ENCODE measurements around the gene FOXA1. TPM values are rescaled to one million over a fixed set of nuclear protein-coding genes. Genes with fewer than 3 reads are reported as not detected.

Gene FOXA1
- total RNA-seq, 1 donor from 2014 or later = 51.0 TPM

DNA sequence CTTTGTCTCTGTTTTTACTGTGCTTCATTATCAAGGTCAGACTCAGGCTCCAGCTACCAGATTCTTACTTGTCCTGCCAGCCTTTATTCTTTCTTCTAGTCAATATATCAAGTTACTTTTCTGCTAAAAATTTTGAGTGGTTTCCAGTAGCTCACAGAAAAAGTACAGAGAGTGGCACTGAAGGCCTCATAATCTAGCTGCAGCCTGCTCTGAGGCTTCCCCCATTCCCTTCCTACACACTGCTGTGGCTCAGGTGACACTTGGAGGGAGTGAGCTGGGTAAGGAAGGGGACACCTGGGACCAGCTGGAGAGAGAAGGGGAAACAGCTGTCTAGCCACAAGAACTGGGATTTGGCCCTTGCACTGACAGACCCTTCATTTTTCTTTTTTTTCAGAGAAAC is 25.8 kb upstream of the FOXA1 start:
- Mint-ChIP-seq H3K4me1 (ENCODE audit: unreplicated experiment) (no peaks in the 10 kb centered on the region), H3K27ac (no peak overlapping the region), H3K9me3 (peaks cover 8% of the 10 kb centered on the region), H3K27me3 (peaks cover 51% of the 10 kb centered on the region), H3K4me3 (no peak overlapping the region), H3K36me3 (no peaks in the 10 kb centered on the region)
- no peak for DNase-seq (ENCODE audit: extremely low spot score, unreplicated experiment)
- TF ChIP-seq CTCF (conservative IDR thresholded peaks at IDR 0.05) = no peak

- peaks cover 38% of the 10 kb centered on the region for H3K27me3 Mint-ChIP-seq
- TF ChIP-seq CTCF (conservative IDR thresholded peaks at IDR 0.05) = no peak
- no peak for DNase-seq (ENCODE audit: extremely low spot score, unreplicated experiment)
- H3K9me3 Mint-ChIP-seq = peaks cover 10% of the 10 kb centered on the region
- no peaks in the 10 kb centered on the region for H3K4me1 Mint-ChIP-seq (ENCODE audit: unreplicated experiment)
- no peak overlapping the region for H3K4me3 Mint-ChIP-seq
- no peaks in the 10 kb centered on the region for H3K36me3 Mint-ChIP-seq
- no peak overlapping the region for H3K27ac Mint-ChIP-seq
Observed at GRCh38 chr14:37618498-37619028, 23.5 kb upstream of the FOXA1 start.

GRCh38 chr14:37617864-37618365 is 22.9 kb upstream of the FOXA1 start:
- H3K4me3 Mint-ChIP-seq = no peak overlapping the region
- H3K27ac Mint-ChIP-seq = no peak overlapping the region
- no peak for DNase-seq (ENCODE audit: extremely low spot score, unreplicated experiment)
- H3K27me3 Mint-ChIP-seq = peaks cover 32% of the 10 kb centered on the region
- no peaks in the 10 kb centered on the region for H3K4me1 Mint-ChIP-seq (ENCODE audit: unreplicated experiment)
- no peak for TF ChIP-seq CTCF (conservative IDR thresholded peaks at IDR 0.05)
- no peaks in the 10 kb centered on the region for H3K36me3 Mint-ChIP-seq
- peaks cover 10% of the 10 kb centered on the region for H3K9me3 Mint-ChIP-seq

GRCh38 chr14:37616853-37617252 is 21.8 kb upstream of the FOXA1 start:
- no peak overlapping the region for H3K27ac Mint-ChIP-seq
- H3K36me3 Mint-ChIP-seq = peaks cover 3% of the 10 kb centered on the region
- TF ChIP-seq CTCF (conservative IDR thresholded peaks at IDR 0.05) = no peak
- H3K27me3 Mint-ChIP-seq = peaks cover 24% of the 10 kb centered on the region
- DNase-seq (ENCODE audit: extremely low spot score, unreplicated experiment) = no peak
- no peaks in the 10 kb centered on the region for H3K4me1 Mint-ChIP-seq (ENCODE audit: unreplicated experiment)
- peaks cover 14% of the 10 kb centered on the region for H3K9me3 Mint-ChIP-seq
- H3K4me3 Mint-ChIP-seq = no peak overlapping the region

DNA sequence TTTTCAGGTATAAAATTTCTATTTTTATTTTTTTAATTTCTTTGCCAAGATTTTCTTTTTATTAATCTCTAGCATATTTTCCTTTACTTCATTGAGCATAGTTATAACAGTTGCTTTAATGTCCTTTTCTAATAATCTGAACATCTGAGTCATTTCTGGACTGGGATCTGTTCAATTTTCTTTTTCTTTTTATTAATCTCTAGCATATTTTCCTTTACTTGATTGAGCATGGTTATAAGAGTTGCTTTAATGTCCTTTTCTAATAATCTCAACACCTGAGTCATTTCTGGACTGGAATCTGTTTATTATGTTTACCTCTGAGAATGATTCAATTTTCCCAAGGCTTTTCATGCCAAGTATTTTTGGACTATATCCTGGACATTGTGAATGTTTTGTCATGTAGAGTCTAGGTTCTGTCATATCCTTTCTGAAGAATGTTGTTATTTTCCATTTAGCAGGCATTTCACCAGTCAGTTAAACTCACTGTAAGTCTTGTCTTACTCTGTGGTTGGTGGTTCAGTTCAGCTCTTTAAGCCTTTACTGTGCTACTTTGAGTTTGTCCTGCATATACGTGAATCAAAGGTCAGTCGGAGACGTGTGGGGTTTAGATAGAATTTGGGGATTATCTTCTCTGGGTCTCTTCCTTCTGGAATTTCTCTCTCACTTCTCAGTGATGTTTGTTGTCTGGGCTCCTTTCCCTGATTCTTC is 20.7 kb upstream of the FOXA1 start:
- Mint-ChIP-seq H3K36me3 (peaks cover 3% of the 10 kb centered on the region), H3K4me1 (ENCODE audit: unreplicated experiment) (no peaks in the 10 kb centered on the region), H3K27me3 (peaks cover 19% of the 10 kb centered on the region), H3K4me3 (no peak overlapping the region), H3K27ac (no peak overlapping the region), H3K9me3 (peaks cover 14% of the 10 kb centered on the region)
- no peak for TF ChIP-seq CTCF (conservative IDR thresholded peaks at IDR 0.05)
- DNase-seq (ENCODE audit: extremely low spot score, unreplicated experiment) = no peak
